ENCODE results near the gene CEP95. TPM values are rescaled to one million over a fixed set of nuclear protein-coding genes. Genes with fewer than 3 reads are reported as not detected.

The CEP95 gene
- total and polyA plus RNA-seq, 4 donors = 57.7 to 83.8 (median 62.1) TPM

GRCh38 chr17:64532409-64532808 is 25.6 kb downstream of the CEP95 start:
- Histone ChIP-seq H3K4me3 (ENCODE audit: low read depth, low read length) (no peak overlapping the region), H3K36me3 (ENCODE audit: control insufficient read depth, insufficient read depth, low read length) (peaks cover 53% of the 10 kb centered on the region), H3K9me3 (ENCODE audit: control insufficient read depth, insufficient read depth, low read length) (no peaks in the 10 kb centered on the region), H3K27me3 (ENCODE audit: control insufficient read depth, insufficient read depth, low read length) (no peaks in the 10 kb centered on the region), H3K27ac (ENCODE audit: low read depth, low read length) (no peak overlapping the region), H3K4me1 (ENCODE audit: control insufficient read depth, insufficient read depth, low read length) (no peaks in the 10 kb centered on the region)
- WGBS (ENCODE audit: insufficient coverage) = no CpG with 5 or more reads among the region's 5 CpGs
- no peak for DNase-seq (ENCODE audit: low read depth in 4 of 6, low spot score in 6 of 6)

- DNase-seq (ENCODE audit: low read depth in 4 of 6, low spot score in 6 of 6) = no peak
- 80% methylated on average over 1 of the region's 2 CpGs for WGBS (ENCODE audit: insufficient coverage)
- Histone ChIP-seq H3K27ac (ENCODE audit: low read depth, low read length) (no peak overlapping the region), H3K4me3 (ENCODE audit: low read depth, low read length) (no peak overlapping the region), H3K27me3 (ENCODE audit: control insufficient read depth, insufficient read depth, low read length) (no peaks in the 10 kb centered on the region), H3K36me3 (ENCODE audit: control insufficient read depth, insufficient read depth, low read length) (peaks cover 61% of the 10 kb centered on the region), H3K9me3 (ENCODE audit: control insufficient read depth, insufficient read depth, low read length) (no peaks in the 10 kb centered on the region), H3K4me1 (ENCODE audit: control insufficient read depth, insufficient read depth, low read length) (no peaks in the 10 kb centered on the region)
Observed at GRCh38 chr17:64533784-64534183, 27.0 kb downstream of the CEP95 start.

GRCh38 chr17:64534187-64534586 is 27.4 kb downstream of the CEP95 start:
- no peaks in the 10 kb centered on the region for H3K27me3 ChIP-seq (ENCODE audit: control insufficient read depth, insufficient read depth, low read length)
- peaks cover 61% of the 10 kb centered on the region for H3K36me3 ChIP-seq (ENCODE audit: control insufficient read depth, insufficient read depth, low read length)
- H3K27ac ChIP-seq (ENCODE audit: low read depth, low read length) = no peak overlapping the region
- no peaks in the 10 kb centered on the region for H3K9me3 ChIP-seq (ENCODE audit: control insufficient read depth, insufficient read depth, low read length)
- no peaks in the 10 kb centered on the region for H3K4me1 ChIP-seq (ENCODE audit: control insufficient read depth, insufficient read depth, low read length)
- no peak for DNase-seq (ENCODE audit: low read depth in 4 of 6, low spot score in 6 of 6)
- 100% methylated on average over 1 of the region's 3 CpGs for WGBS (ENCODE audit: insufficient coverage)
- no peak overlapping the region for H3K4me3 ChIP-seq (ENCODE audit: low read depth, low read length)

- no peak for DNase-seq (ENCODE audit: low read depth in 4 of 6, low spot score in 6 of 6)
- Histone ChIP-seq H3K27ac (ENCODE audit: low read depth, low read length) (no peak overlapping the region), H3K27me3 (ENCODE audit: control insufficient read depth, insufficient read depth, low read length) (no peaks in the 10 kb centered on the region), H3K36me3 (ENCODE audit: control insufficient read depth, insufficient read depth, low read length) (peaks cover 56% of the 10 kb centered on the region), H3K4me3 (ENCODE audit: low read depth, low read length) (no peak overlapping the region), H3K4me1 (ENCODE audit: control insufficient read depth, insufficient read depth, low read length) (no peaks in the 10 kb centered on the region), H3K9me3 (ENCODE audit: control insufficient read depth, insufficient read depth, low read length) (no peaks in the 10 kb centered on the region)
- 71% methylated on average over 2 of the region's 6 CpGs for WGBS (ENCODE audit: insufficient coverage)
Observed at GRCh38 chr17:64535357-64535756, 28.6 kb downstream of the CEP95 start.

GRCh38 chr17:64536913-64537312 is 30.1 kb downstream of the CEP95 start:
- H3K36me3 ChIP-seq (ENCODE audit: control insufficient read depth, insufficient read depth, low read length) = peaks cover 47% of the 10 kb centered on the region
- WGBS (ENCODE audit: insufficient coverage) = no CpG with 5 or more reads among the region's 2 CpGs
- no peaks in the 10 kb centered on the region for H3K9me3 ChIP-seq (ENCODE audit: control insufficient read depth, insufficient read depth, low read length)
- no peaks in the 10 kb centered on the region for H3K27me3 ChIP-seq (ENCODE audit: control insufficient read depth, insufficient read depth, low read length)
- H3K4me3 ChIP-seq (ENCODE audit: low read depth, low read length) = no peak overlapping the region
- no peaks in the 10 kb centered on the region for H3K4me1 ChIP-seq (ENCODE audit: control insufficient read depth, insufficient read depth, low read length)
- no peak overlapping the region for H3K27ac ChIP-seq (ENCODE audit: low read depth, low read length)
- DNase-seq (ENCODE audit: low read depth in 4 of 6, low spot score in 6 of 6) = no peak

- Histone ChIP-seq H3K9me3 (ENCODE audit: control insufficient read depth, insufficient read depth, low read length) (no peaks in the 10 kb centered on the region), H3K36me3 (ENCODE audit: control insufficient read depth, insufficient read depth, low read length) (peaks cover 42% of the 10 kb centered on the region), H3K27me3 (ENCODE audit: control insufficient read depth, insufficient read depth, low read length) (no peaks in the 10 kb centered on the region), H3K27ac (ENCODE audit: low read depth, low read length) (no peak overlapping the region), H3K4me1 (ENCODE audit: control insufficient read depth, insufficient read depth, low read length) (no peaks in the 10 kb centered on the region), H3K4me3 (ENCODE audit: low read depth, low read length) (no peak overlapping the region)
- DNase-seq (ENCODE audit: low read depth in 4 of 6, low spot score in 6 of 6) = no peak
- 100% methylated on average over 1 of the region's 5 CpGs for whole genome bisulfite sequencing (ENCODE audit: insufficient coverage)
Observed at GRCh38 chr17:64537488-64537887, 30.7 kb downstream of the CEP95 start.

GRCh38 chr17:64538508-64539130 is 31.8 kb downstream of the CEP95 start:
- H3K4me3 ChIP-seq (ENCODE audit: low read depth, low read length) = no peak overlapping the region
- no peaks in the 10 kb centered on the region for H3K4me1 ChIP-seq (ENCODE audit: control insufficient read depth, insufficient read depth, low read length)
- WGBS (ENCODE audit: insufficient coverage) = 94% methylated on average over 7 of the region's 7 CpGs
- no peak overlapping the region for H3K27ac ChIP-seq (ENCODE audit: low read depth, low read length)
- H3K9me3 ChIP-seq (ENCODE audit: control insufficient read depth, insufficient read depth, low read length) = no peaks in the 10 kb centered on the region
- H3K27me3 ChIP-seq (ENCODE audit: control insufficient read depth, insufficient read depth, low read length) = no peaks in the 10 kb centered on the region
- no peak for DNase-seq (ENCODE audit: low read depth in 4 of 6, low spot score in 6 of 6)
- H3K36me3 ChIP-seq (ENCODE audit: control insufficient read depth, insufficient read depth, low read length) = peaks cover 36% of the 10 kb centered on the region

- H3K27ac ChIP-seq (ENCODE audit: low read depth, low read length) = no peak overlapping the region
- H3K4me3 ChIP-seq (ENCODE audit: low read depth, low read length) = no peak overlapping the region
- no peaks in the 10 kb centered on the region for H3K4me1 ChIP-seq (ENCODE audit: control insufficient read depth, insufficient read depth, low read length)
- no peaks in the 10 kb centered on the region for H3K9me3 ChIP-seq (ENCODE audit: control insufficient read depth, insufficient read depth, low read length)
- no peak for DNase-seq (ENCODE audit: low read depth in 4 of 6, low spot score in 6 of 6)
- H3K36me3 ChIP-seq (ENCODE audit: control insufficient read depth, insufficient read depth, low read length) = peaks cover 24% of the 10 kb centered on the region
- no peaks in the 10 kb centered on the region for H3K27me3 ChIP-seq (ENCODE audit: control insufficient read depth, insufficient read depth, low read length)
- 83% methylated on average over 1 of the region's 5 CpGs for WGBS (ENCODE audit: insufficient coverage)
Observed at GRCh38 chr17:64540118-64540776, 33.5 kb downstream of the CEP95 start.

GRCh38 chr17:64544742-64545141 is 38.0 kb downstream of the CEP95 start:
- Histone ChIP-seq H3K9me3 (ENCODE audit: control insufficient read depth, insufficient read depth, low read length) (no peaks in the 10 kb centered on the region), H3K36me3 (ENCODE audit: control insufficient read depth, insufficient read depth, low read length) (peaks cover 11% of the 10 kb centered on the region), H3K27me3 (ENCODE audit: control insufficient read depth, insufficient read depth, low read length) (no peaks in the 10 kb centered on the region), H3K27ac (ENCODE audit: low read depth, low read length) (no peak overlapping the region), H3K4me3 (ENCODE audit: low read depth, low read length) (no peak overlapping the region), H3K4me1 (ENCODE audit: control insufficient read depth, insufficient read depth, low read length) (no peaks in the 10 kb centered on the region)
- no CpG with 5 or more reads among the region's 2 CpGs for WGBS (ENCODE audit: insufficient coverage)
- no peak for DNase-seq (ENCODE audit: low read depth in 4 of 6, low spot score in 6 of 6)

GRCh38 chr17:64546716-64547115 is 39.9 kb downstream of the CEP95 start:
- no CpG with 5 or more reads among the region's 7 CpGs for WGBS (ENCODE audit: insufficient coverage)

More at GRCh38 chr17:64546716-64547115, 39.9 kb downstream of the CEP95 start:
- no peak overlapping the region for H3K27ac ChIP-seq (ENCODE audit: low read depth, low read length)
- peaks cover 3% of the 10 kb centered on the region for H3K4me1 ChIP-seq (ENCODE audit: control insufficient read depth, insufficient read depth, low read length)
- H3K36me3 ChIP-seq (ENCODE audit: control insufficient read depth, insufficient read depth, low read length) = peaks cover 9% of the 10 kb centered on the region
- H3K9me3 ChIP-seq (ENCODE audit: control insufficient read depth, insufficient read depth, low read length) = no peaks in the 10 kb centered on the region
- no peaks in the 10 kb centered on the region for H3K27me3 ChIP-seq (ENCODE audit: control insufficient read depth, insufficient read depth, low read length)
- DNase-seq (ENCODE audit: low read depth in 4 of 6, low spot score in 6 of 6) = peak in 4 of 6 donors; percentile 12 to 91 (median 34)
- no peak overlapping the region for H3K4me3 ChIP-seq (ENCODE audit: low read depth, low read length)
